ENCODE measurements around the gene LITAF.

LITAF gene

GRCh38 chr16:11550791-11551498 is 35.8 kb downstream of the LITAF start:
- no peak for DNase-seq

GRCh38 chr16:11547118-11547916 is 39.4 kb downstream of the LITAF start:
- no peak for DNase-seq

- no peak for DNase-seq
Measured at GRCh38 chr16:11546608-11547061, 40.1 kb downstream of the LITAF start.

GRCh38 chr16:11543661-11544393 is 42.9 kb downstream of the LITAF start:
- DNase-seq = no peak

GRCh38 chr16:11542069-11542744 is 44.5 kb downstream of the LITAF start:
- DNase-seq = no peak

- no peak for DNase-seq
Measured at GRCh38 chr16:11539641-11540050, 47.1 kb downstream of the LITAF start.

GRCh38 chr16:11538880-11539279 is 47.8 kb downstream of the LITAF start:
- DNase-seq = no peak

- DNase-seq = no peak
Measured at GRCh38 chr16:11536104-11536866, 50.4 kb downstream of the LITAF start.

- DNase-seq = peak; percentile 80
Measured at GRCh38 chr16:11535494-11535893, 51.2 kb downstream of the LITAF start.

GRCh38 chr16:11534262-11534661 is 52.5 kb downstream of the LITAF start:
- DNase-seq = peak; percentile 42

GRCh38 chr16:11533588-11533987 is 53.1 kb downstream of the LITAF start:
- DNase-seq = no peak

GRCh38 chr16:11530171-11530940 is 56.4 kb downstream of the LITAF start:
- peak; percentile 59 for DNase-seq

GRCh38 chr16:11529285-11529684 is 57.4 kb downstream of the LITAF start:
- DNase-seq = no peak

- DNase-seq = no peak
Measured at GRCh38 chr16:11528053-11528452, 58.7 kb downstream of the LITAF start.

GRCh38 chr16:11526655-11527350 is 59.9 kb downstream of the LITAF start:
- peak; percentile 76 for DNase-seq

- DNase-seq = peak; percentile 38
Measured at GRCh38 chr16:11524098-11524760, 62.5 kb downstream of the LITAF start.

- no peak for DNase-seq
Measured at GRCh38 chr16:11521055-11521454, 65.7 kb downstream of the LITAF start.

GRCh38 chr16:11520442-11520841 is 66.3 kb downstream of the LITAF start:
- no peak for DNase-seq

GRCh38 chr16:11517961-11518360 is 68.8 kb downstream of the LITAF start:
- no peak for DNase-seq
